GM21390 (cell line): ENCODE measurements around the gene FAT2.
"Not testable (repeated sequence)": the region's sequence is repeated elsewhere in the genome, so short reads cannot be mapped to it uniquely, and the experiment has no call there.

Source experiments
- ATAC-seq: cut with Tn5 transposase; IDR thresholded peaks from one replicate; pipeline ENCODE4 v1.9.1; 2021; ENCODE audit not compliant: unreplicated experiment

The FAT2 gene

DNA sequence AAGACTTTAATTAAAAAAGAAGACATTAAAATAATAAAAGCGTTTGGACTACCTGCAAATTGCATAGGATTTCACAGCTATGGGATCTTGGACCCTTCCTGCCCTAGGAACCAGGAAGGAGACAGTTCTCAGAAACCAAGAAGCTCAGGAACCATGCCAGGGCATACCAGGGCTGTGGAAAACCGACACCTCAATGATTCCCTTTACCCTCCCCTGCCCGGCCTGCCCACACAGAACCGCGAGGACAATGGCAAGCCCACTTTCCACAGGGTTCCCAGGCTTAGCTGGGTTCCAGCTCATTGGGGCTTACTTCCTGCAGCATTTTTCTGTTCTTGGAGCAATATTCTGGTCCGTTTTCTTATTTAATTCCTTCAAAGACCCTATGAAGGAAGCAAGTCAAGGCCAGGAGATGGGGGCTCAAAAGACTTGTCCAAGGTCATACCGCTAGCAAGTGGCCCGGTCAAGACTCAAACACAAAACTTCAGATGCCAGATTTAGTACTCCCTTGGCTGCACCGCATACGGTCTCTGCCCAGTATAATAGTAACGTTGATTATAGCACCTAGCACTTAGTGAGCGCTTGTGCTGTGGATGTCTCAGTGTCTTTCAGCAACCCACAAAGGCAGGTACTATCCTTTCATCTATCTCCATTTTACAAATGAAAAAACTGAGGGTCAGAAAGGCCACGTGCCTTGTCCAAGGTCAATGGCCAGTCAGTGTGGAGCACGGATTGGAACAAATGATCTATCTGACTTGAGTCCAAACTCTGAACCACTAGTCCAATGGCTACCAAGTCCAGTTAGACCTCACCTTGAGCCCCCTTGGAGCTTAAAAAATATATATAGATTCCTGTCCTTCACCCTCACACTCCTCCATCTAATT is 6.8 kb downstream of the FAT2 start:
- no peak for ATAC-seq

DNA sequence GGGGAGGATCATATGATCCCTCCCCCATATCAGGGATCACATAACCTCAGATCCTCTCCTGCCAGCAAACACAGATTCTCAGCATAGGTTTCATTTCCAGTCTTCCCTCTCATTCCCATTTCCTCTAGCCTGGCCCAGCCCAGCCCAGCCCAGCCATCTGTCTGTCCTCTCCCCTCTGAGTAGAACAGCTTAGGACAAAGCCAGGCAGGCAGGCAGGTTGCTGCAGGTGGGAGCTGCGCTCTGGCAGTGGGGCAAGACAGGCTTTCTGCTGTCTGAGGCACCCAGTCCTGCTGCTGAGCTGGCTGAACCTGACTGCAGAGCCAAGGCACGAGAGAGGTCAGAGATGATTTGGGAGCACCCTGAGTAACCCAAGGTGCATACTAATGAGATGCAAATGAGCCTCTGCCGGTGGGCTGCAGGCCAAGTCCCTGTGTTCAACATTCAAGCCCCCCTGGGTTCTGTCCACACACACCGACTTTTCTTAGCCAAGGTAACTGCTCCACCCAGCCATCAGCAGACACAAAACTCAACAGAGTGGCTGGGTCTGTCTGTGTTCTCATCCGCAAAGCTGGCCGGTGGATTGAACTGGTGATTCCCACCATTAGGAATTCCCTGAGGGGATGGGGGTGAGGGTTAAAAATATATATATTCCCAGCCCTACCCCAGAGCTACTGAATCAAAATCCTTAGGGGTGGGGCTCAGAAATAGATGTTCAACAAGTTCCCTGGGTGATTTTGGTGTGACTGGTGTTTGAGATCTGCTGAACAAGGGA is 9.1 kb downstream of the FAT2 start:
- ATAC-seq: no peak

DNA sequence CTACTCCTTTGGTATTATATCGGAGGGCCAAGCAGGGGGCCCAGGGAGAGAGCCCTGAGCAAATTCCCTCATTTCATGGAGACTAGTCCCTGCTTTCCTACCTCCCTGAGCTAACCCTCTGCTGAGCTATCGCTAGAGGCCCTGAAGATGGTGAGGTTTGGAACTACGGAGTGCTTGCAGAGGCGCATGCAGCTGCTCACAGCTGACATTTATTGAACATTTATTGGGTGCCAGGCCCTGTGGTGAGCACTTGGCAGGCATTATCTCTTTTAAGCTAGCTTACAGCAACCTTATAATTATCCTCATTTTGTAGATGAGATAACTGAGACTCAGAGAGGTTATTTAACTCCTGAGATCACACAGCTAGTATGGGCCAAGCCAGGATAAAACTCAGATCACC is 9.8 kb downstream of the FAT2 start:
- ATAC-seq: no peak

DNA sequence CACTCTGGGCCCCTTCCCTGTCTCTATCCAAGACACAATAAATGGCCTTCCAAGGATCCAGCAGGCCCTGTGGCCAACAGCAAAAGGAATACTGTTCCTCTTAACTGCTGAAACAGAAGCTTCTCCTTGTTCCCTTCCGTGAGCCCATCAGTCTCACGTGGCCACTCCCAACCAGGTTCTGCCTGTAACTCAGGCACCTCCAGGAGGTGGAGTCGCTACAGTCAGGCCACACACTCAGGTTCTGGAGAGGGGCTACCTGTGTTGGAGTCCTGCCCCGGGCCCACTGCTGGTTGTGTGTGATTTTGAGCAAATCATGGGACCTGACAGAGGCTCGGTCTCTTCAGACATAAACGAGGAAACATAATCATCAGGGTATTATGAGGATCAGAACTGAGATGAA is 10.3 kb downstream of the FAT2 start:
- ATAC-seq: no peak

DNA sequence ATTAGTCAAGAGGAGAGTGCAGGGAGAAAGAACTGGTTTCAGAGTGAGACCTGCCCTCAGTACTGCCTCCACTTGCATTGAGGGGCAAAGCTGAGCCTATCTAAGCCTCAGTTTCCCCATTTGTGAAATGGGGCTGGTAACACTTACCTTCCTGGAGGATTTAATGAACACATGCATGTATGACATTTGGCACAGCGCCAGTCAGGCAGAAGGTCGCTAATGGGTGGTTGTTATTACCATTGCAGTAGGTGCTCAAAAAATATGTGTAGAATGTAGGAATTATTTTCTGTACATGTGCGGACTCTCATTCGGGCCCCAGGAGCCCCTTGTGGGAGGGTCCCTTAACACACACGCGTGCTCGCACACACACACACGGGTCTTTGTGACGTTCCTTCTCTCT is 10.9 kb downstream of the FAT2 start:
- ATAC-seq: no peak

DNA sequence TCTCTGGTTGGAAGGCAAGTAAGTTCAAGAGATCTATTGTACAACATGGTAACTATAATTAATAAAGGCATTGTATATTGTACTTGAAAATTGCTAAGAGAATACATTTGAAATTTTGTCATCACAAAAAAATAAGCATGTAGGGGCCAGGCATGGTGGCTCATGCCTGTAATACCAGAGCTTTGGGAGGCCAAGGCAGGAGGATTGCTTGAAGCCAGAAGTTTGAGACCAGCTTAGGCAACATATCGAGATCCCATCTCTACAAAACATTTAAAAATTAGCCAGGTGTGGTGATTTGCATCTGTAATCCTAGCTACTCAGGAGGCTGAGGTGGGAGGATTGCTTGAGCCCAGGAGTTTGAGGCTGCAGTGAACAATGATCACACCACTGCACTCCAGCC is 12.0 kb downstream of the FAT2 start:
- ATAC-seq: not testable (repeated sequence)

DNA sequence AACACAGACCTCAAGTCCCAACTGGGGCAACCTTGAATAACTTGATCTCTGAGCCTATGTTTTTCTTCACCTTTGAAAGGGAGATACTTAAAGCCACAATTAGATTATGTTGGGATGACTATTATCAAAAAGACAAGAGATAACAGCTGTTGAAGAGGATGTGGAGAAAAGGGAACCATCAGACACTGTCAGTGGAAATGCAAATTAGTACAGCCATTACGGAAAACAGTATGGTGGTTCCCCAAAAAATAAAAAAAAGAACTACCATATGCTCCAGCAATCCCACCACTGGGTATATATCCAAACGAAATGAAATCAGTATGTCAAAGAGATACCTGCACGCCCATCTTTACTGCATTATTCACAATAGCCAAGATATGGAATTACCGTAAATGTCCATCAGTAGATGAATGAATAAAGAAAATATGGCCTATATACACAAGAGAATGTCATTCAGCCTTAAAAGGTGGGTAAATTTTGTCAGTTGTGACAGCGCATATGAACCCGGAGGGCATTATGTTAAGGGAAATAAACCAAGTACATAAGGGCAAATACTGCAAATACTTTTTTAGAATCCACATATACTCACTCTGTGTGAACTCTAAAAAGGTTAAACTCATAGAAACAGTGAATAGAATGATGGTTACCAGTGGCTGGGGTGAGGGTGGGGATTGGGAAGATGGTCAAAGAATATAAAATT is 12.7 kb downstream of the FAT2 start:
- no peak for ATAC-seq

DNA sequence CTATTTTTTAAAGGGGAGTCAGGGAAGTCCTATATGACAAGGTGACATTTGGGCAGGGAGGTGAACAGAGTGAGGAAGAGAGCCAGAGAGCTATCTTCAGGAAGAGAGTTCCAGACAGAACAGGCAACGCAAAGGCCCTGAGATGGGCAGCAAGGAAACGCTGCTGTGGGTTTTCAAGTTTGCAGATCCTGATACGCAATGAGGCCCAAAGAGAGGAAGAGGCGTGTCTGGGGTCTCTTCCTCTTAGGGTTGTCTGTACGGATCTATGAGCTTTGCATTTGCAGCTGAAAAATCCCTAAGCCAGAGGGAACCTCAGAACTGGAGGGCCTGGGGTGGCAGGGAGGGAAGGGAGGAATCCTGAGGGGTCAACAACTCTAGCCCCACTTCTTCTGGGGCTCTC is 13.6 kb downstream of the FAT2 start:
- no peak for ATAC-seq

DNA sequence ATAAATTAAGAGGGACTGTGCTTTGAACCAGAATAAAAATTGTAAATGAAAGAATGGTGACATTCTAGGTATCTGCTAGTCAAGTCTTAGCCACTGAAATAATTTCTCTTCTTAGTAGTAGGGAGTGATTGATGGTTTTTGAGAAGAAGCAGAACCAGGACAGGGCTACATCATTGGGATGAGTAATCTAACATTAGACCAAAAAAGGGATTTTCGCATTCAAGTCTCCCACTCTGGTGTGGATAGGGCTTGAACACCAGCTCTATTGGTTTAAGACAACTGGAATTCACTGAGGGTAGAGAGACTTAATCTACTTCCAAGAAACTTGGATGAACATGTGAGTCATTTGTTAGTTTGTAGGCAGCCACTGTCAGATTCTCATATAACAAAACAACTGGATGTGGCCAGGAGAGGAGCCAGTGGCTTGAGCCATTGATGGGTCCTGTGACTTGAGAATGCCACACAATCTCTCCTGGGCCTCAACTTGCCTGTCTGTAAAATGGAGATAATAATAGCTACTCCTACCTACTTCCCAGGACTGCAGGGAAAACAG is 16.6 kb downstream of the FAT2 start:
- ATAC-seq: no peak

DNA sequence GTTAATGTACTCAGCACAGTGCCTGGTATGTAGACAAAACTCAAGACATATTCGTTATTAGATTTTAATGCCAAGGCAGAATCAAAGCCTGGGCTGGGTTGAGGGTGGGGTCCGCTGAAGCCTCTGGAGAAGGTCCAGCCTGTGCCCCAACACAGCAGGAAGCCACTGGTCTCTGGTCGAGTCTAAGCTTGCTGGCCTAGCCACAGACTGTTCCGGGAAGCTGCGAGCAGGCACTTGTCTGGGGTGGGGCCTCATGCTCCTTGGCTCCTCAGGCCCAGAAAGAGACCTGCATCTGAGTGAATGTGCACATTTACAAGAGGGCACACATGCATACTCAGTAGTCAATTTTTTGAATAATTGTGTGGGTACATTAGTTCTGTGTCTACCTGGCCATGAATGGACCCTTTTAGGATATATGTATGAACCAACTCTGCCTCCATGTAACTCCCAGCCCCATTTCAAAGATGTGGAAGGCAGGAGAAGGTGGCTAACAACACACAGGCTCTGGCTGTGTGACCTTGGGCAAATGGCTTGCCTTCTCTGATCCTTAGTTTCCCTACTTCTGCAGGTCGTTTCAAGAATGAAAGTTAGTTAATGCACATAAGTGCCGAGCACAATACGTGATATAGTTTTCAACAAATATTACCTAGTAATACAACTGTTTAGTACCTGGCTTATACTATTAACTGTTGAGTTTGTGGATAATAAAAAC is 18.3 kb downstream of the FAT2 start:
- no peak for ATAC-seq

DNA sequence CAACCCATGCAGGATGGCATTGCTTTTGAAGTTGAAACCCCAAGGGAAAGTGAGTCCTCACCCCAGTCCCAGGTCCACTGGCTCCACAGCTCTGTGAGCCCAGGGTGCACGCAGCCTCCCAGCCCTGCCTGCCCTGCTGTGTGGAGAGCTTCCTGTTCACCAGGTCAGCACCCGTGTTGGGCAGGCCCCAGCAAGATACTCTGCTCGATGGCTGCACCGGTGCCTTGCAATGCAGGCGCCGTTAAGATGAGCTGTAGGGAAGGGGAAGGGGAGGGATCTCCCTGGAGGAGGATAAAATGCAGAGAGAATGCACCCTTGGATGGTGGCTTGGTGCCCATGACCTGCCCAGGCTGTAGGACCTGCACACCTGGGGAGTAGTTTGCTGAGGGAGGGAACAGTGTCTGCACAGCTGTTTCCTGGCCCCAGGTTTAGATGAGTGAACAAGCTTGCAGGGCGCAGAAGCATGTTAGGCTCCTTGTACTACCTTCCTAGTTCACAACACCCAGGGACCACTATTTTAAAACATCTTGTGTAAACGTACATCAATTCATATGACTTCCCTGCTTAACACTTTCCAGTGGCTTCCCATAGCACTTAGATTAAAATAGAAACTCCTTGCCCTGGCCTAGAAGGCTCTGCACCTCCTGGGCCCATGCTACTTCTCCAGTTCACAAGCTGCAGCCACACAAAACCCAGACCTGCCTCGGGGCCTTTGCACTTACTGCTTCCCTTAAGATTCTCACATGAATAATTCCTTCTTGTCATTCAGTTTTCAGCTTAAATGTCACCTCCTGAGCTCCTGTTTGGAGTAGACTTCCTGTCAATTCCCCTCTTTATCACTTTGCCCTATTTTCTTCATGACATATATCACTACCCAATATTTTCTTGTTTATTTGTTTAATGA is 19.6 kb downstream of the FAT2 start:
- no peak for ATAC-seq

DNA sequence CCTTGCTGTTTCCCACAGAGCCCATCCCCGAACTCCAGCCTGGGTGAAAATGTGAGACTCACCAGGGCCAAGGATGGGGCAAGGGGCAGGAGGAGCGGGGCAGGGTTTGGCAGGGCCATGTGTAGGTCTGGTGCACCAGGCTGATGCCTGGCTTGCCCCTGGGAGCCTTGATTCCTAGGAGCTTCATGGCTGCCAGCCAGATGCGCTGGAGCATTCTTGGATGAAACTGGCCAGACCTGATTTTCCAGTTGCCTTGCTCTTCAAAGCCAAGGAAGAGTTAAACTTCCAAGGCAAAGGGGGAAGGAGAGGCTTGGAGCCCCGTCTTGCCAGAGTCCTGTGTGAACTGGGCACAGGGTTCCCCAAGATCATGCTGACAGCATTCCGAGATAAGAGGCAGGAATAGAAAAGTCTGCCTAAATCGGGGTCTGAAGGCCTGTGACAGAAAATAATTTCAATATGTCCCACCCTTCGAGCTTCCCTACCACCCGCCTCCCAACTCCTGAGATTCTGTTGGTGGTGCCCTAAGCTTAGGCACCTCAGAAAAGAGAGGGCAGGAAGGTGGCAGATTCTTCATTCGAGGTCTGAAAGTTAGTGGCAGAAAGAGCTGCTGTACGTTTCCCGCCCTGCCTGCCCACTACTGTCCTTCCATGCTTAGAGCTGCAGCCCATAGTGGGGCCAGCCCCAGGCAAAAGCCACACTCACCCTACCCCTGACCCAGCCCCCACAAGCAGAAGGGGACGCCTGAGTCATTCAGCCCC is 20.4 kb downstream of the FAT2 start:
- no peak for ATAC-seq

DNA sequence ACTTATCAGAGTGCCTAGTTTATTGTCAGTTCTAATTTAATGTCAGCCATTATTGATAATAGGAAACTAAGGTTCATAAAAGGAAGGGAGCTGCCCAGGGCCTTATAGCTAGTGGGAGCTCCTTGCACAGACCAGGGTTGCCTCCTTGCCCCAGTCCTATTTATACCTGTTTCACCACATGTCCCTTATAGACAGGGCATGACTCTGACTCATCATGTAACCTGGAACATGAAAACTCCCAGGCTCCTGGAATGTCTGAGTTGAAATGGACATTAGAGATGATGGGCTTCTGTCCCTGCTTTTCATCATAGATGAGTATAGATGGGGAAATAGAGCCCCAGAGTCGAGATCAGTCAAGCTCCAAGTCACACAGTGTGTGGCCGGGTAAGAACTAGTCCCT is 21.1 kb downstream of the FAT2 start:
- no peak for ATAC-seq

DNA sequence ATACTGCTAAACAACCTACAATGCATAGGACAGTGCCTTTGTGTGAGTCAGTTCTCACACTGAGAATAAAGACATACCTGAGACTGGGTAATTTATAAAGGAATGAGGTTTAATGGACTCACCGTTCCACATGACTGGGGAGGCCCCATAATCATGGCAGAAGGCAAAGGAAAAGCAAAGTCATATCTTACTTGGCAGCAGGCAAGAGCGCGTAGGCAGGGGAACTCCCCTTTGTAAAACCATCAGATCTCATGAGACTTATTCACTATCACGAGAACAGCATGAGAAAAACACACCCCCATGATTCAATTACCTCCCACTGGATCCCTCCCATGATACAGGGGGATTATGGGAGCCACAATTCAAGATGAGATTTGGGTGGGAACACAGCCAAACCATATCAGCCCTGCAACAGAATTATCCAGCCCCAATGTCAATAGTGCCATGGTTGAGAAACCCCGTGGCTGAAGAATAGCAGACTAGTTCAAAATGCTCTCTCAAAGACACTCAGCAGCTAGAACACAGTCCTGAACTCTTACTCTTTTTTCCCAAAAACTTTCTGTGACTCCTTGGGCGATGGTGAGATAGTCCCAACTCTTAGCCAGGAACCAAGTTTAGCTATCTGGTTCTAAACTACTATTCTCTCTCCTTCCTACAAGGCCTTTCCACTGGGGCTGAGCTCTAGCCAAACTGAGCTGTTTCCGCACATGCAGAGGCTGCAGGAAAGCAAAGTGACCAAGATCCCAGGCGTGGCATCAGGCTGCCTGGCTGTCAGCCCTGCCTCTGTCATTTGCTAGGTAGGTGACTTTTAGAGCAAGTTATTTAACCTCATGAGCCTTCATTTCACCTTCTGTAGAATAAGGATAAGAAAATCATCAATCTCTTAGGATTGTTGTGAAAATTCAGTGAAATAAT is 21.7 kb downstream of the FAT2 start:
- ATAC-seq: no peak

DNA sequence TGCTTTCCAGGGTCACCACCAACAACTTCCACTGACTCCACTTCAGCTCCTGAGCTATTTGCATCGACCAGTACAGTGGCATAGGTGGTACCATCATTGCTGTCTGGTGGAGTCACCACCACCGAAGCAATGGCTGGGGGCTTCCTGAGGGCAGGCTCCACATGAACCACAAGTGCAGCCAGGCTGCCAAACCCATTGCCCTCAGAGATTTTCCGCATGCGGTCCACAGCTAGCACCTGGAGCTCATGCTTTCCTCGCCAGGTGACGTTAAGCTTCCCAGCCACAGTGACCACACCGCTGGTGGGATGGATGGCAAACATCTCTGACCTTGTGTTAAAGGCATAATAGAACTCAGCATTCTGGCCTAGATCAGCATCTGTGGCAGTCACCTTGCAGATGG is 23.1 kb downstream of the FAT2 start:
- no peak for ATAC-seq

DNA sequence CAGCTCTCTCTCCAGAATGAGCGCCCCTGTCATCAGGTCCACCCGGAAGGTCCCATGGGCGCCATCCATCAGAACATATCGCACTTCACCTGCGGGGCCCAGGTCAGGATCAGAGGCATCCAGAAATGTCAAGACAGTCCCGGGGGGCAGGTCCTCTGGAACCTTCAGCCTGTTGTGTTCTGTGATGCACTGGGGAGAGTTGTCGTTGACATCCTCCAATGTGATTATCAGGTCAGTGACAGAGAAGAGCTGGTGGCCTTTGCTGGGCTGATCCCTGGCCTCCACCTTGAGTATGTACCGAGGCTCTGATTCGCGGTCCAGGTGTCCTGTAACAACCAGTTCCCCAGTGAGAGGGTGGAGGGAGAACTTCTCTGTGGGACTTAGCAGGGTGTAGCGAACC is 25.2 kb downstream of the FAT2 start:
- ATAC-seq: no peak

DNA sequence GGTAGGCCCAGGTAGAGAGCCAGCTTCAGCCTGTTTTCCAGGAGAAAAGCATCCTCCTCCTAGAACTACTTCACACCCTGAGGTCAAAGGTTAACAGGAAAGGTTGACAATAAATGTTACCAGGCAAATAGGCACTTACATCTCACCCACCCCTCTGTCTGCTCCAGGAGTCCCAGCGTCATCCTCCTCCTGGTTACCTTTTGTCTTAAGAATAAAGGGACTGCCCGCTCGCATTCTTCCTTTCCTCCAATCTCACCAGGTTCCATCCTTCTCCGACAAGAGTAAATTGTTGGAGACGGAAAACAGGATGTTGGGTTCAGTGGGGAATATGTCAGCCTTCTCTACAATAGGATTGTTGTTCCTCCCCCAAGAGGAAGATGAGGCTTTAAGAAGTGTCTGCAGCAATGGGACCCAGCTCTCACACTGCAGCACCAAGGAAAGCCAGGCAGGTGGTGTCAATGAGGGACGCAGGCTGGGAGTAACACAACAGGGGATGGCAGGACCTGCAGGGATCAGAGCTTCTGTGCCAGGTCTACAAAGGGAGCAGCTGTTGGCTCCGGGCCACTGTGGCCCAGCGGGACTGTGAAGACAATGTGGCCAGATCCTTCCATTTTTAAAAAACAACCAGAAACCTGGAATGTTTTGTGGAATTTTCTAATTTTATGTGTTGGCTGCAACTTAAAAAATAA is 29.0 kb downstream of the FAT2 start:
- no peak for ATAC-seq
